GM18502 (cell line): ENCODE results near the gene PGS1.

ENCODE experiments used
- ATAC-seq: cut with Tn5 transposase; IDR thresholded peaks from one replicate; pipeline ENCODE4 v1.9.1; 2021; ENCODE audit warnings: mild to moderate bottlenecking; ENCODE audit not compliant: unreplicated experiment, poor library complexity

PGS1 gene

GRCh38 chr17:78401246-78401645 lies 22.8 kb downstream of the PGS1 start:
- no peak for ATAC-seq

- ATAC-seq: no peak
Measured at GRCh38 chr17:78401891-78402290, 23.4 kb downstream of the PGS1 start.

GRCh38 chr17:78403822-78404221 lies 25.4 kb downstream of the PGS1 start:
- no peak for ATAC-seq

GRCh38 chr17:78406396-78406795 lies 27.9 kb downstream of the PGS1 start:
- no peak for ATAC-seq

GRCh38 chr17:78406920-78407319 lies 28.5 kb downstream of the PGS1 start:
- ATAC-seq: no peak

- no peak for ATAC-seq
Measured at GRCh38 chr17:78407387-78408000, 29.0 kb downstream of the PGS1 start.

GRCh38 chr17:78408476-78409050 lies 30.1 kb downstream of the PGS1 start:
- ATAC-seq: no peak

- ATAC-seq: no peak
Measured at GRCh38 chr17:78409191-78409928, 30.9 kb downstream of the PGS1 start.

- no peak for ATAC-seq
Measured at GRCh38 chr17:78411241-78411857, 32.9 kb downstream of the PGS1 start.

- ATAC-seq: no peak
Measured at GRCh38 chr17:78412403-78412802, 34.0 kb downstream of the PGS1 start.

GRCh38 chr17:78414178-78415162 lies 36.0 kb downstream of the PGS1 start:
- ATAC-seq: no peak

- ATAC-seq: no peak
Measured at GRCh38 chr17:78415821-78416711, 37.6 kb downstream of the PGS1 start.

GRCh38 chr17:78416791-78417530 lies 38.5 kb downstream of the PGS1 start:
- no peak for ATAC-seq

- ATAC-seq: no peak
Measured at GRCh38 chr17:78417531-78417909, 39.1 kb downstream of the PGS1 start.

- no peak for ATAC-seq
Measured at GRCh38 chr17:78418326-78419026, 40.0 kb downstream of the PGS1 start.

- no peak for ATAC-seq
Measured at GRCh38 chr17:78419970-78420815, 41.7 kb downstream of the PGS1 start.

GRCh38 chr17:78421084-78421533 lies 42.7 kb downstream of the PGS1 start:
- ATAC-seq: no peak
